GM19463 (cell line): ENCODE data around the gene LZTS2.

Source experiments
- ATAC-seq: cut with Tn5 transposase; IDR thresholded peaks from one replicate; pipeline ENCODE4 v1.9.1; 2021; ENCODE audit warnings: mild to moderate bottlenecking, moderate library complexity; ENCODE audit not compliant: unreplicated experiment

Gene LZTS2

DNA sequence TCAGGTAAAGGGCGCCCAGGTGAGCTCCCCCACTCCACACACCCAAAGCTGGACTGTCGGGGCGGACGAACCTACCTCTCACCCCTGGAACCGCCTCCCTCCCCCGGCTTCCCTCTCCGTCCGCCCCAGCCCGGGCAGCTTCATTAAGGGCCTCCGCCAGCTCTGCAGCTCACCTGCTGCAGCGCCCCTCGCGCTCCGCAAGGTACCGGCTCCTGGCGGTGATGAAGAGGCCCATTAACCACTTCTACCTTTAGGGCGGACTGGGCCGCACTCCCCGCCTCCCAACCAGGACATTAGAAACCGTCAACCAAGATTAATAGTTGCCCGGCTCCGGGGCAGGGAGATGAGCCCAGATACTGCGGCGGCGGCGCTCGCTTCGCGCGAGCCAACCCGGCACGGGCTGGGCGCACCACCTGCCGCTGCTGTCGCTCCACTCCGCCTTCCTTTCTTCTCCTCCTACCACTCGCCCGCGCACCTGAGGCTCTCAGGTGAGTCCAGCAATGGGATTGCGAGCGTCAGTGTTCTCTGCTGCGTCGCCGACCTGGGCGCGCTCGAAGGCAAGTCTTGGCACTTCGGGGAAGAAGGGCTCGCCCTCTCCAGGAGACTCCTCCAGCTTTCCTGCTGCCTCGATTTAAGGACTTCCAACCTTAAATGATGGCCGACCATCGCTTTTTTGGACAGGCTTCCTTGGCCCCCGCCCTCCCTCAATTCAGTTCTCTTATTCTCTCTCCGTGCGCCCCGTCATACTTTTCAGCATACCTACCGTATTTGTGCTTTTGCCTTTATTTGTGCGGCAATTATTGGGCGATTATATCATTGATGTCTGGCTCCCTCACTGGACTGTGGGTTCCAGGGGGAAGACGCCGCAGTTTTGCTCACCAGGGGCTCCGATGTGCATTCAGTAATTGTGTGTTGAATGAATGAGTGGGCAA is 48.6 kb downstream of the LZTS2 start:
- ATAC-seq = no peak

GRCh38 chr10:101050208-101051069 is 50.8 kb downstream of the LZTS2 start:
- peak; percentile 83 for ATAC-seq

DNA sequence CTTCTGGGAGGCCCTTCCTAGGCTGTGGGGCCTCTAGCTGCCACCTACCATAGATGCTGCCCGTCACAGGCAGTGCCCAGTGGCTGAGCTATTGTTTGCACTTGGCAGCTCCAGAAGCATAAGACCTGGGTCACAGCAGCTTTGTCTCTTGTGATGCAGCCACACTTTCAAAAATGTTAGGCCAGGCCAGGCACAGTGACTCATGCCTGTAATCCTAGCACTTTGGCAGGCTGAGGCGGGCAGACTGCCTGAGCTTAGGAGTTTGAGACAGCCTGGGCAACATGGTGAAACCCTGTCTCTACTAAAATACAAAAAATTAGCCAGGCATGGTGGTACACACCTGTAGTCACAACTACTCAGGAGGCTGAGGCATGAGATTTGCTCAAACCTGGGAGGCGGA is 52.7 kb downstream of the LZTS2 start:
- ATAC-seq = no peak

DNA sequence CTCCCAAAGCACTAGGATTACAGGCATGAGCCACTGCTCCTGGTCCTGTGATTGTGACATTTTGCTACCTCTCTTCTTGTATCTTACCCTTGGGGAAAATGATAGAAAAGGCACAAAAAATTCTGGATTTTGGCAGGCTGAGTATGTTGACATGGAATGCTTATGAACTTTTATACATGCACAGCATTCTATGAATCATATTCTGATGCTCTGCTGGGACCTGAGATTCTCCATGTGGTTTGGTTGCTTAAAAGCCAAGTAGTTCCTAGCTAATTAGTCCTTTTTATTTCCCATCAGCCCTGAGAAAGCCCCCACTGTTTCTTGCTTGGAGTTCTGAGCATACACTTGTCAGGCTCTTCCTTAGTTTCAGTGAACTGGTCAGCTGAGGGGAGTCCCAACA is 53.9 kb downstream of the LZTS2 start:
- no peak for ATAC-seq

DNA sequence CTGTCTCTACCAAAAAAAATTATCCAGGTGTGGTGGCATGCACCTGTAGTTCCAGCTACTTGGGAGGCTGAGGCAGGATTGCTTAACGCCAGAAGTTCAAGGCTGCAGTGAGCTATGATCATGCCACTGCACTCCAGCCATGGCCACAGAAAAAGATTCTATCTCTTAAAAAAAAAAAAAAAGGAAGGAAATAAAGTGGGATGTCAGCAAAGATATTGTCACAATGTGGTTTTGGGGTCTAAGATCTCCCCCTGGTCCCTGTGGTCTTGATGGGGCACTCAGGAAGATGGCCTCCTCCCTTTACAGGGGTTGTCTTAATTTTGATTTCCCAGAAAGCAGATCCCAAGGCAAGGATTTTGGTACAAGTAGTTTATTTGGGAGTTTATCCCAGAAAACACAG is 54.7 kb downstream of the LZTS2 start:
- no peak for ATAC-seq

DNA sequence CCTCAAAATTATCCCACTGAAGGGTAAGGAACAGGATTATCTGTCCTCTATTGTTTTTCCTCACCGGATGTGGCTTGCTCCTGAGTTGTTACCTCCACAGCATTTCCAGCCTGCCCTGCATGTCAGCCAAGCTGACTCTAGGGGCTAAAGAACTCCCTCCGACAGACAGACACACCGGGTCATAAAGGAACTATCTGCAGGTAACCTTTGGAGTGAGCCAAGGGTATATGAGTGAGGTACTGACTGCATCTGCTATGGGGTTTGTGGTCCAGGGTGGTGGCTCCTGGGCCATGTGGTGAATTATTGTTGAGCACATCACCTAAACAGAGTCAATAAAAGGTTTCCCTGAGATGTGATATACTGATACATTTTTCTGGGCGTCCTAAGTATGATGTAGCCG is 55.3 kb downstream of the LZTS2 start:
- ATAC-seq = no peak

GRCh38 chr10:101055411-101055810 is 55.8 kb downstream of the LZTS2 start:
- no peak for ATAC-seq

- ATAC-seq = no peak
Measured at GRCh38 chr10:101056365-101057151, 57.0 kb downstream of the LZTS2 start.
